ENCODE results near the gene CDC42EP5.

CDC42EP5 gene

GRCh38 chr19:54425382-54425723 is 47.7 kb downstream of the CDC42EP5 start:
- DNase-seq = no peak

- DNase-seq = no peak
Measured at GRCh38 chr19:54424660-54425381, 48.3 kb downstream of the CDC42EP5 start.

GRCh38 chr19:54424201-54424600 is 48.9 kb downstream of the CDC42EP5 start:
- DNase-seq = no peak

DNA sequence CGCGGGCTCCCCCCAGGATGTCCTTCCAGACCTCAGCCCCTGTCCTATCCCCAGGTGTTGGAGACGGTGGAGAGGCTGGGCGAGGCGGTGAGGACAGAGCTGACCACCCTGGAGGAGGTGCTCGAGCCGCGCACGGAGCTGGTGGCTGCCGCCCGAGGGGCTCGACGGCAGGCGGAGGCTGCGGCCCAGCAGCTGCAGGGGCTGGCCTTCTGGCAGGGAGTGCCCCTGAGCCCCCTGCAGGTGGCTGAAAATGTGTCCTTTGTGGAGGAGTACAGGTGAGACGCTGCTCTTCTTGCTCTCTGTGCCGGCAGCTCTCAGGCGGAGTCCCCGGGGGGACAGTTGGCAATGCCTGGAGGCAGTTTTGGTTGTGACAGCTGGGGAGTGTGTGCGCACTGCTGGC is 51.0 kb downstream of the CDC42EP5 start:
- no peak for DNase-seq

- no peak for DNase-seq
Measured at GRCh38 chr19:54421521-54421920, 51.6 kb downstream of the CDC42EP5 start.

GRCh38 chr19:54421169-54421516 is 52.0 kb downstream of the CDC42EP5 start:
- DNase-seq = no peak

- DNase-seq = no peak
Measured at GRCh38 chr19:54420383-54421168, 52.5 kb downstream of the CDC42EP5 start.

DNA sequence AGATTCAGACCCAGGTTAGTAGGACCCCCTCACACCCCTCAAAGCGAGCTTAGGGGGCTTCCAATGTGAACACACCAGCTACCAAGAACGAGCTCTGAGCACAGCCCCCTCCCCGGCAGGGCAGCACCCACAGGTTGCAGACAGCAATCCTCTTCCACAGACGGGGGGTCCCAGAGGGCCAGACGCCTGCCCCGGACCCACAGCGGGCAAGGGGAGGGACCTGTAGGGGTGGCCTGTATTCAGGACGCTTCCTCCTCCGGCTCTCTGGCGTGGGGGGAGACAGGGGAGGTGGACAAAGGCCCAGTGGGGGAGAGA is 53.1 kb downstream of the CDC42EP5 start:
- DNase-seq = no peak

DNA sequence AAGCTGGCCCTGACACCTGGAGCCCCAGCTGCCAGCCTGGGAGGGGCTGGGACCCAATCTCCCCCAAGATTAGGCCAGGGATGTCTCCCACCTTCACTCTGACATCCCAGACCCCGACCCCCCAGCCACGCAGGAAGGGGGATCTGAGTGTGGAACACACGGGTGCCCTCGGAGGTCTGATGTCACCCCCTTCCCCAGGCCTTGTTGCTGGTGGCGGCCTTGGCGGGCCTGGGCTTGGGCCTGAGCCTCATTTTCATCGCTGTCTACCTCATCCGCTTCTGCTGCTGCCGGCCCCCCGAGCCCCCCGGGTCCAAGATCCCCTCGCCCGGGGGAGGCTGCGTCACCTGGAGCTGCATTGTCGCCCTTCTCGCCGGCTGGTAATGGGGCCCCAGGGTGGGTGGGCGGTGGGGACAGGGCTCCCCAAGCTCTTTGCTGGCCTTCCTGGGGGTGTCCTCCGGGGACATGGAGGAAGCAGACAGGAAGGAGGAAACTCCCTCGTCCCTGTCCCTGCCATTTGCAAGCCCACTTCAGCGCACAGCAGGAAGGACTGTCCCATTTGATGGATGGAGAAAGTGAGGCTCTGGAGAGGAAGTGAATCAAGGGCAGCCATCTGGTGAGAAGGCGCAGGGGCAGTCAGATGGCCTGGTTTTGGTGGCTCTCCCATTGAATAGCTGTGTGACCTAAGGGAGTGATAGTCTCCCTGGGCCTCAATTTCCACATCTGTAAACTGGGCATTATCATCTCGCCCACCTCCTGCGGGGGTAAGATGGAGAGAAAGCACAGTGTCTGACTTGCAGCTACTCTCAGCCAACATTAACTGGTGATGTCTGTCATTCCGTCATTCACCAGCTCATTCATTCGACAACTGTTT is 53.9 kb downstream of the CDC42EP5 start:
- DNase-seq = no peak

DNA sequence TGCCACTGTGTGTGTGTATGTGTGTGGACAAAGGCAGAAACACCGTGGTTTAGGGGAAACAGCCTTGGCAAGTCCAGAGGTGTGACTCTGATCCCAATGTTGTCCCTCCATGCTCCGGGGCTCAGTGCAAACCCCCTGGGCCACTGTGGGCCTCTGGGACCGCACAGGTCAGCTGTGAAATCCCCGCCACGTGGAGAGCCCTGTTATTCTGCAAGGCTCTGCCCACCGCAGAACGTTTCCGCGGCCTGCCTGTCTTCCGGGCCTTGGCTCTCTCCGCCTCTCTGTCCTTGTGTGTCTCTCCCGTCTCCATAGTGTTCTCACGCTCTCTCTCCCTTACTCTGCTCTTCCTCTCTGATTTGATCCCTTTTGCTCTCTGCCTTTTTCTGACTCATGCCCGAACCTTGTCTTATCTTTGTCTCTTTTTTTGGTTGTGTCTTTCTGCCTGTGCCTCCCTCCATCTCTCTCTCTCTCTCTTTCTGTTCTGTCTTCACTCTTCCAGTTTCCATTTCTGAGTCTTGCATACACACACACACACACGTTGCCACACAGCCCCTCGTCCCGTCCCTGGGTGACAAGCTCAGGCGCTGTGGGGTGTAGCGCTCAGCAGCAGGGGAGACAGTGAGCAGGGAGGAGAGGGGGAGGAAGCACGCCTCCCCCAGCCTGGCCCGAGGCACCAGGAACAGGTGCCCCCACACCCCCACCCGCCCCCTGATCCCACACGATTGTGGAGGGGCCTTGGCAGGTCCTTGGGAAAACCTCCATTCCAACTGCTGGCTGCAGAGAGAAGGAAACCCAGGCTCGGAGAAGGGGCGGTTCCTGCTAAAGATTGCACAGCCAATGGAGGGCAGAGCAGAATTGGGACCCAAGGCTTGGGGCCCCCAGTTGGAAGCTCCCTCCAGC is 54.8 kb downstream of the CDC42EP5 start:
- peak; percentile 4 to 14 for DNase-seq

DNA sequence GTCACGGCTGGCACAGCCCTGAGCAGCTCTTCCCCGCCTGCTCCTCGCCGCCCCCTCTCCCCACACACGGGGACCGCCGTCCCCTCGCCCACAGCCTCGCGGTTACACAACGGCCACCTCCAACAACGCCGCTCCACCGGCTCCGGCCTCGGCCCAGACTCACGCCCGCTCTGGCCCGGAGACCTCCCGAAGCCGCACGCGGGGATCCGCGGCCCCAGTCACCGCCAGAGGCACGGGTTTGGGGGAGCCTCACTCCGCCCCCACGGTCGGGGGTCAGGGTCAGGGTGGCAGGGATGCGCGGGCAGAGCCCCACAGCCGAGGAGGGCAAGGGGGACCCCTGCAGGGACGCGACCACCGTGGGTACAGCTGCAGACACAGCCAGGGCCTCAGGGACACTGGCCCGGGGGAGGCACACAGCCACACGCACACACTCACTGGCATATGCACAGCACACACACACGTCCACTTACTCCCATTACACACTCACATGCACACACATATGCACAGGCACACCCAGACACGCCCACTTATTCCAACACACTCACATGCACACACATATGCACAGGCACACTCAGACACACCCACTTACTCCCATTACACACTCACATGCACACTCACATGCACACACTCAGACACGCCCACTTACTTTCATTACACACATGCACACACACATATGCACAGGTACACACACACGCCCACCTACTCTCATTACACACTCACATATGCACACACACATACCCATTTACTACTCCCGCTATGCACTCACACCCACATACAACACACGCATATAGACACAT is 56.2 kb downstream of the CDC42EP5 start:
- no peak for DNase-seq

- DNase-seq = no peak
Measured at GRCh38 chr19:54415901-54416673, 57.0 kb downstream of the CDC42EP5 start.

- no peak for DNase-seq
Measured at GRCh38 chr19:54415208-54415900, 57.7 kb downstream of the CDC42EP5 start, which contains the start of gene TTYH1. Gene TTYH1 (plus strand): TSS chr19:54415464. CDS start chr19:54415553, 89 bp downstream.
